GM19467 (cell line): ENCODE data around the gene PLIN1.

Experiments used
- ATAC-seq: cut with Tn5 transposase; IDR thresholded peaks from one replicate; pipeline ENCODE4 v1.9.1; 2021; ENCODE audit warnings: mild to moderate bottlenecking, moderate library complexity; ENCODE audit not compliant: unreplicated experiment

PLIN1 gene

GRCh38 chr15:89672221-89673164, 6.7 kb downstream of the PLIN1 start:
- ATAC-seq = no peak

- no peak for ATAC-seq
Measured at GRCh38 chr15:89671687-89672086, 7.5 kb downstream of the PLIN1 start.

- no peak for ATAC-seq
Measured at GRCh38 chr15:89670971-89671560, 8.1 kb downstream of the PLIN1 start.

- no peak for ATAC-seq
Measured at GRCh38 chr15:89669941-89670340, 9.2 kb downstream of the PLIN1 start.

- no peak for ATAC-seq
Measured at GRCh38 chr15:89669309-89669865, 9.8 kb downstream of the PLIN1 start.

- ATAC-seq = no peak
Measured at GRCh38 chr15:89668171-89668570, 11.0 kb downstream of the PLIN1 start.

GRCh38 chr15:89667706-89667960, 11.5 kb downstream of the PLIN1 start:
- no peak for ATAC-seq

- no peak for ATAC-seq
Measured at GRCh38 chr15:89666858-89667705, 12.1 kb downstream of the PLIN1 start.

GRCh38 chr15:89666184-89666857, 12.8 kb downstream of the PLIN1 start:
- ATAC-seq = no peak

GRCh38 chr15:89665449-89666181, 13.6 kb downstream of the PLIN1 start:
- no peak for ATAC-seq

GRCh38 chr15:89664441-89665350, 14.5 kb downstream of the PLIN1 start:
- no peak for ATAC-seq

GRCh38 chr15:89662893-89663626, 16.1 kb downstream of the PLIN1 start:
- ATAC-seq = no peak

- no peak for ATAC-seq
Measured at GRCh38 chr15:89660556-89660955, 18.6 kb downstream of the PLIN1 start.

GRCh38 chr15:89659295-89659694, 19.9 kb downstream of the PLIN1 start:
- no peak for ATAC-seq

- ATAC-seq = no peak
Measured at GRCh38 chr15:89657686-89658200, 21.4 kb downstream of the PLIN1 start.

GRCh38 chr15:89656116-89656815, 22.9 kb downstream of the PLIN1 start:
- no peak for ATAC-seq
